GM12878 (cell line): ENCODE data around the gene CLASRP. TPM values are rescaled to one million over a fixed set of nuclear protein-coding genes. Genes with fewer than 3 reads are reported as not detected.

Source experiments
- ATAC-seq: fragments of 200-7000 bp; cut with Tn5 transposase; 3 replicates; pipeline ENCODE4 v1.9.1; 2020; ENCODE audit warnings: mild to moderate bottlenecking, moderate library complexity
- BruUV-seq: library from RNA; stranded (reverse); fragments of 400-500 nt; replicated peaks from 2 replicates; lab custom pipeline; 2021; lab: Mats Ljungman, UMichigan
- CTCF ChIA-PET: fragments of 300-600 bp; sonication (Branson Sonifier 250); formaldehyde crosslinking; extraction: SDS; loops from one replicate; lab custom pipeline; 2021; ENCODE audit warnings: inconsistent platforms; lab: Yijun Ruan, JAX
- POLR2A ChIA-PET: fragments of 350-600 bp; formaldehyde crosslinking; extraction: SDS; loops from one replicate; lab custom pipeline; 2021; ENCODE audit warnings: inconsistent platforms; lab: Charles Lee
- RAD21 ChIA-PET: fragments of 300-600 bp; sonication (Branson Sonifier 250); formaldehyde crosslinking; loops from one replicate; lab custom pipeline; 2023; ENCODE audit warnings: antibody characterized with exemption; ENCODE audit not compliant: unreplicated experiment; lab: Charles Lee
- SMC1A ChIA-PET: fragments of 300-600 bp; sonication (Branson Sonifier 250); formaldehyde crosslinking; loops from one replicate; lab custom pipeline; 2023; ENCODE audit not compliant: unreplicated experiment, uncharacterized antibody; lab: Charles Lee
- DNase-seq: peaks from one replicate; pipeline ENCODE4 v3.0.0-alpha.2; 2011; ENCODE audit warnings: low read depth, low spot score
- FAIRE-seq: peaks from 3 replicates; lab custom pipeline; 2011; peaks lifted over from hg19 to GRCh38; lab: Jason Lieb, UNC
- H2AFZ ChIP-seq: 2 replicates; pipeline ENCODE4 v1.6.0; 2011; ENCODE audit warnings: low read depth, low read length, control low read depth; ENCODE audit not compliant: control insufficient read depth
- H3K27ac ChIP-seq: 2 replicates; pipeline ENCODE4 v1.5.1; 2011; ENCODE audit warnings: control low read depth; ENCODE audit not compliant: control insufficient read depth, insufficient read depth
- H3K27me3 ChIP-seq, 2 experiments: replicated peaks in 1 of 2; 2 replicates each; pipeline versions ENCODE4 v1.6.0 to v1.6.1; 2011; ENCODE audit warnings: low read length in 1 of 2; ENCODE audit not compliant: control insufficient read depth in 2 of 2, insufficient read depth in 2 of 2
- H3K36me3 ChIP-seq, 2 experiments: 2 replicates each; pipeline ENCODE4 v1.5.1; 2011; ENCODE audit warnings: low read length in 1 of 2; ENCODE audit not compliant: control insufficient read depth in 2 of 2, insufficient read depth in 2 of 2
- H3K4me1 ChIP-seq: 2 replicates; pipeline ENCODE4 v1.6.1; 2011; ENCODE audit warnings: mild to moderate bottlenecking, low read length, moderate library complexity, mixed read lengths; ENCODE audit not compliant: control insufficient read depth, insufficient read depth
- H3K4me2 ChIP-seq: 2 replicates; pipeline ENCODE4 v1.6.0; 2011; ENCODE audit warnings: control low read depth; ENCODE audit not compliant: control insufficient read depth, insufficient read depth
- H3K4me3 ChIP-seq: fragments of 200-600 bp; sonication (generic); 2 replicates; pipeline ENCODE4 v1.5.1; 2016
- H3K79me2 ChIP-seq: 2 replicates; pipeline ENCODE4 v1.6.0; 2011; ENCODE audit warnings: low read length; ENCODE audit not compliant: control insufficient read depth, insufficient read depth
- H3K9ac ChIP-seq: 2 replicates; pipeline ENCODE4 v1.8.0; 2011; ENCODE audit warnings: low read length, control low read depth, mixed read lengths; ENCODE audit not compliant: control insufficient read depth, insufficient read depth
- H3K9me3 ChIP-seq: replicated peaks from 3 replicates; pipeline ENCODE4 v1.5.1; 2011; ENCODE audit warnings: mild to moderate bottlenecking, low read length; ENCODE audit not compliant: control insufficient read depth, insufficient read depth
- H4K20me1 ChIP-seq: 2 replicates; pipeline ENCODE4 v1.6.0; 2011; ENCODE audit not compliant: control insufficient read depth, insufficient read depth
- ASH2L ChIP-seq: fragments of 300-600, 200-600 bp; sonication (generic); IDR thresholded peaks from 2 replicates; pipeline ENCODE4 v1.6.1; 2017; ENCODE audit warnings: low read depth, mild to moderate bottlenecking, borderline replicate concordance
- MTA2 ChIP-seq: fragments of 450-650 bp; IDR thresholded peaks from 2 replicates; pipeline ENCODE4 v1.6.1; 2016; ENCODE audit warnings: low read depth, mild to moderate bottlenecking, moderate library complexity
- RBBP5 ChIP-seq: fragments of 200-600 bp; sonication (generic); conservative IDR thresholded peaks from 2 replicates; pipeline ENCODE4 v1.6.1; 2016
- SMARCA5 ChIP-seq: fragments of 450-650 bp; IDR thresholded peaks from 2 replicates; pipeline ENCODE4 v1.6.1; 2017; ENCODE audit warnings: mild to moderate bottlenecking
- ZNF274 ChIP-seq: IDR thresholded peaks from one replicate; pipeline ENCODE4 v1.8.0; 2011; ENCODE audit not compliant: insufficient read length, insufficient read depth
- ZNF592 ChIP-seq: fragments of 450-650 bp; IDR thresholded peaks from 2 replicates; pipeline ENCODE4 v1.6.1; 2017; ENCODE audit warnings: mild to moderate bottlenecking, moderate library complexity
- WGBS: methylation state at CpG from one replicate; pipeline ENCODE4 v1.1.6; 2016; ENCODE audit warnings: low lambda C conversion rate; ENCODE audit not compliant: insufficient replicate concordance, insufficient coverage; ENCODE audit errors: missing lambda C conversion rate; 5-methylcytosine and 5-hydroxymethylcytosine counted together
- in situ Hi-C: fragments of 300-500 bp; cut with MboI; formaldehyde crosslinking; loops from 9 replicates; pipeline ENCODE4 v1.14.3; 2018; ENCODE audit warnings: mixed read lengths
- intact Hi-C: fragments of 100-400 bp; cut with micrococcal nuclease; formaldehyde crosslinking; loops from one replicate; pipeline ENCODE4 v1.14.2; 2022; ENCODE audit not compliant: unreplicated experiment
- polyA plus RNA-seq, 11 experiments: library from polyadenylated mRNA; depleted of rRNA in 4 of 11; unstranded in 6 of 11; stranded (reverse) in 5 of 11; fragments of >200 nt; fragmentation: Nextera tagmentation in 4 of 11; fragmentation: Illumina TruSeq in 1 of 11; extraction: Ambion mirVana in 4 of 11; extraction: Trizol in 1 of 11; gene quantifications; 1 replicate in 1 of 11; 2 replicates in 10 of 11; pipeline versions ENCODE4 v1.2.1 to v1.2.3, GENCODE V29; 2011 to 2016; ENCODE audit warnings: inconsistent platforms in 2 of 11, missing spikeins in 2 of 11, low read depth in 1 of 11
- total RNA-seq, 4 experiments: library from RNA; depleted of rRNA in 3 of 4; stranded (reverse); fragments of >200 nt in 3 of 4; fragmentation: Illumina TruSeq in 1 of 4; extraction: Trizol in 1 of 4; gene quantifications; 2 replicates each; pipeline versions ENCODE4 v1.2.1 to v1.2.3, GENCODE V29; 2013 to 2021

The CLASRP gene
- total and polyA plus RNA-seq, 10 of the 15 experiments (the other 5 are each of a cell fraction or from before 2014, with no cell fraction given) = 0.68 to 75.8 (median 30.2) TPM

GRCh38 chr19:45035755-45036154 lies 3.1 kb upstream of the CLASRP start:
- DNase-seq (no peak), FAIRE-seq (no peak), ATAC-seq (no peak)
- ChIA-PET POLR2A (no interaction called here), CTCF (interaction anchor here (1.8 to 2.7 kb wide), 2 partner anchors 9 to 24 kb away, joined by 4 to 6 read pairs; no protein-coding TSS in a partner anchor), SMC1A (no interaction called here), RAD21 (no interaction called here)
- BruUV-seq = no TSS peak
- intact Hi-C loops (no loop called here), in situ Hi-C loops (no loop called here)
- TF ChIP-seq ZNF592 (no peak), MTA2 (no peak), RBBP5 (no peak), ASH2L (no peak), SMARCA5 (peak; percentile 82; the same call in 1 of the 2 replicates), ZNF274 (no peak)
- peaks cover 19% of the 10 kb centered on the region for H3K79me2 ChIP-seq
- H3K4me2 ChIP-seq = no peak overlapping the region
- WGBS = 90% methylated on average over 6 of the region's 6 CpGs
- no peak overlapping the region for H3K4me3 ChIP-seq
- H3K27ac ChIP-seq = no peak overlapping the region
- no peaks in the 10 kb centered on the region for H3K27me3 ChIP-seq
- no peak overlapping the region for H2AFZ ChIP-seq
- H4K20me1 ChIP-seq = peaks cover 7% of the 10 kb centered on the region; the same call in 1 of the 2 replicates
- peaks cover 18 to 30% of the 10 kb centered on the region in 2 experiments for H3K36me3 ChIP-seq
- H3K9ac ChIP-seq = no peak overlapping the region
- H3K9me3 ChIP-seq = no peaks in the 10 kb centered on the region
- H3K4me1 ChIP-seq = peaks cover 10% of the 10 kb centered on the region
